ENCODE results near the gene NCR3LG1.

Gene NCR3LG1

GRCh38 chr11:17351510-17352176, at the start of gene NCR3LG1:
Gene NCR3LG1 (plus strand): TSS chr11:17351800. CDS start chr11:17351970, 170 bp downstream.
- DNase-seq (ENCODE audit: low spot score), result peak; percentile 26

DNA sequence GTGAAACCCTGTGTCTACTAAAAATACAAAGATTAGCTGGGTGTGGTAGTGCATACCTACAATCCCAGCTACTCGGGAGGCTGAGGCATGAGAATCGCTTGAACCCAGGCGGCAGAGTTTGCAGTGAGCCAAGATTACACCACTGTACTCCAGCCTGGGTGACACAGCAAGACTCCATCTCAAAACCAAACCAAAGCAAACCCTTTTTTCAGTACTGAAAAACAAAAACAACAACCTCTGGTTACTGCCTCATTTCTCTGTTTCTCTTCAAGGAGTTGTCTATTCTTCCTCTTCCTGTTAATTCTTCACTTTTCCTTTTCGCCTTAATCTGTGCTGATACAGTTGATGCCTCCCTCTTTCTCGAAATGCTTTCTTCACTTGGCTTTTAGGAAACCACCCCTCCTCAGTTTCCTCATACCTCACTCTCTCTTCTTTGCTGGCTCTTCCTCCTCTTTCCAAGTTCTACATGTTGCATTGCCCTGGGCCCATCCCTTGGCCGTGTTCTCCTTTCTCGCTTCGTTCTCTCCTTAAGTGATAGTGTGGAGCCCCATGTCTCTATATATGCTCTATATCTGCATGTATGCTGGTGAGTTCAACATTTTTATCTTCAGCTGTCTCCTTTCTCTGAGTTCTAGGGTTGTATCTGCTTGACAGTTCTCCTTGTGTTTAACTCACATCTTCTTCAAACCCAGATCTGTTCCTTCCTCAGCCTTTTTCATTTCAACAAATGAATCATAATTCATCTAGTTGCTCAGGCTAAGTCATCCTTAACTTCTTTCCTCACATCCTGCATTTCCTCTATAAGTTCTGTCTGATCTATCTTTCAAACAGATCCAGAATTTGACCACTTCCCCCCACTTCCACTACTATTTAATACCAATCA, 38.0 kb upstream of the NCR3LG1 start:
- no peak for DNase-seq (ENCODE audit: low spot score)

GRCh38 chr11:17314232-17314547, 37.4 kb upstream of the NCR3LG1 start:
- no peak for DNase-seq (ENCODE audit: low spot score)

GRCh38 chr11:17314904-17315426, 36.6 kb upstream of the NCR3LG1 start:
- no peak for DNase-seq (ENCODE audit: low spot score)

GRCh38 chr11:17328871-17329494, 22.6 kb upstream of the NCR3LG1 start:
- DNase-seq (ENCODE audit: low spot score), result no peak

- no peak for DNase-seq (ENCODE audit: low spot score)
Measured at GRCh38 chr11:17331669-17332068, 19.9 kb upstream of the NCR3LG1 start.

DNA sequence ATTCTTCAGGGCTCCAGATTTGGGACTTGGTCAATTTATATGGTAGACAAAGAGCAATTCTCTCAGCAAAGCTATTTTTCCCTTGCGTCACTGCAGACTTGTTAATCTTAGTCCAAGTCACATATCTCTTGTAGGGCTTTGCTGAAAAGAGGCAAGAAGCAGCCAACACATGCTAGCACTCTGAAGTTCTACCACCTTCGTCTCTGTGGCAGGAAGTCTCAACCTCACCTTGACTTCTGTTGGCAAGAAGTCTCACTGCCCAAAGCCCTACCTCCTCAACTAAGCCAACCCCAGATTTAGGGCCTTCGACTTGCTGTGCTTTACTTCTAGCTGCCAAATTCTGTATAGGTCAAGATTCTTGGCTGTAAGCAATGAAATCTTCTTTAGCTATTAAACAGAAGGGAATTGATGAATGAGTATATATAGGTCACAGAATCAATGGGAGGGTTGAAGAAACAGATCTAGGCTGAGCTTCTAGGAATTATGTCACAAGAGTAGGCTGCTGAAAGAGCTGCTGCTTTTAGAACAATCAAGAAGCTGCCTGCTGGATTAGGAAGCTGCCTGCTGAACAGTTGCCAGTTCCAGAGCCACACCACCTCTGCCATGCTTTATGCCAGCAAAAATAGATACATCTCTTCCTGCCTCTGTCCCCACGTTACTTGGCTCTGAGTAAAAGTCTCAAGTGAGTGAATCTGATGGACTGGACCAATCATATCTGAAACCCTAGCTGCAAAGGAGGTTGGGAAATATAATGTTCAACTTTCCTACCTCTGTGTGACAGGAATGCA, 17.6 kb upstream of the NCR3LG1 start:
- no peak for DNase-seq (ENCODE audit: low spot score)

GRCh38 chr11:17343257-17343656, 8.3 kb upstream of the NCR3LG1 start:
- no peak for DNase-seq (ENCODE audit: low spot score)

GRCh38 chr11:17343907-17344306, 7.7 kb upstream of the NCR3LG1 start:
- no peak for DNase-seq (ENCODE audit: low spot score)

DNA sequence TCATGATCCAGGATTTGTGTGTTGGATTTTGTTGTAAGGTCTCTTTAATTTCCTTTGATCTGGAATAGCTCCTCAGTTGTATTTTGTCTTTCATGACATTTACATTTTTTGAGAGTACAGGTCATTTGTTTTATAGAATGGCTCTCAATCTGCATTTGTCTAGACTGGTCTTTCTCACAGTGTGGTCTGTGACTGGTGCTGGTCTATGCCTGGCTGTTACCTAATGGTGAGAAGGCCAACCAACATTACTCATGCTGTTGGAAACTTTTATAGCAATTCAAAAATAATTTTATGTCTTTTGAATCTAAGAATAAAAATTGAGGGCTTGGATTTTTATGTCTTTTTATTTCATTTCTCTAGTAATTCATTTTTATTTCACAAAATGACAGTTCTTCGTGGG, 3.9 kb upstream of the NCR3LG1 start:
- no peak for DNase-seq (ENCODE audit: low spot score)

- DNase-seq (ENCODE audit: low spot score), result no peak
Measured at GRCh38 chr11:17350455-17351171, 987 bp upstream of the NCR3LG1 start.

- no peak for DNase-seq (ENCODE audit: low spot score)
Measured at GRCh38 chr11:17351172-17351509, 459 bp upstream of the NCR3LG1 start.

GRCh38 chr11:17352950-17353820, 1.6 kb downstream of the NCR3LG1 start:
- peak; percentile 44 for DNase-seq (ENCODE audit: low spot score)

GRCh38 chr11:17353821-17354600, 2.4 kb downstream of the NCR3LG1 start:
- DNase-seq (ENCODE audit: low spot score), result no peak

GRCh38 chr11:17354601-17354991, 3.0 kb downstream of the NCR3LG1 start:
- peak; percentile 69 for DNase-seq (ENCODE audit: low spot score)

DNA sequence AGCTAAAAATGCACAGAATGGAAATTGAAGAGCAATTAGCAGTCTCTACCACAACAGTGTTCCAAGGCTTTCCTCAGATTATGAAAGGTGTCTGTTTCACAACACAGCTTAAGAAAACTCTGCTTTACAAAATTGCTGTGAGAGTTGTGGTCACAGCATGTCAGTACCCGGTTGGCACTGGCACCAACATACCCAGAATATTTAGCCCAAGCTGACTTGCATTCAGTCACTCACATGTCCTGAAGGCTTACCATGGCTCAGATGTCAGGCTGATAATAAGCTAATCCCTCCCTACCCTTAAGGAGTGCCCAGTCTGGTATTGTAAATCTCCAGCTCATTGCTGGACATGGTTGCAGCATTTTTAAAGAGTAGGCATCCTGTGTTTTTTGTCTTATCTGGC, 14.9 kb downstream of the NCR3LG1 start:
- no peak for DNase-seq (ENCODE audit: low spot score)

- DNase-seq (ENCODE audit: low spot score), result no peak
Measured at GRCh38 chr11:17368551-17368950, 17.0 kb downstream of the NCR3LG1 start.

DNA sequence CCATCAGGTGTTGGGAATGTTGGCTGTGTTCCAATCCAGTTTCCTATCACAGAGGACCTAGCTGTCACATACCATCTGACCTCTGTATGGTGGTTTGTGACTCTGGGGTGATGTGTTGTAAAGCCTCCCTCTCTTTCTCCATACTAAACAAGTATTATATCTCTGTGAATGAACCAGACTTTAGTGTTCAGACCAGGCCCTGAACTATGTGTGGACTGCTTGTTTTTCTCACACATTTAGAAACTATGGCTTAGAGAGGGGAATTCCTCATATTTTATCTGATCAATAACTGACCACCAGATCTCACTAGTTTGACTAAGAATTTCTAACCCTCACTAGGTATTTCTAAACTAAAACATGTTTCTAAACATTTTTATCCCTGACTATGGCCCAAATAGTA, 17.5 kb downstream of the NCR3LG1 start:
- no peak for DNase-seq (ENCODE audit: low spot score)

DNA sequence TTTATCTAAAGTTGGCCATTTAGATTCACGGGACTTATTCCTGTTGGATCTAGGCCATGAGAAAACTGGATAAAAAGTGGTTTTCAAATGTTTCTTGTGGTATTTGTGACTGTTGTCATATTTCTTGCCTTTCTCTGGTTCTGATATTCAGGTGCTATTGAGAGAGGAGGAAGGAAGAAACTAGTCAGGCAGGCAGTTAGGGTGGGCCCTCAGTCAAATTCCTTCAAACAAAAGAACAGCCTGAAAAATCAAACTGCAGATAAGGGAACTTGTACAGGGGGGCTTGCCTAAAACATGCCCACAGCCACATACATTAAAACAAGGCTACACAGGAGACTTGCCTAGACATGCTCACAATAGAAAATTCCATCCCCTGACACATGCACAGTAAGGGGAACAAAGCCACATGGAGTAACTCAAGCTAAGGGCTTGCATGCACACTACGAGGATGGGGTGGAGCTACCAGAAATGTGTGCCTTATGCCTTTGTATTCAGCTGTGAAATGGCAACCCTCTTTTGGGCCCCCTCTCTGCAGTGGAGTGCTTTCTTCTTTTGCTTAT, 18.2 kb downstream of the NCR3LG1 start:
- DNase-seq (ENCODE audit: low spot score), result no peak

Data from hematopoietic multipotent progenitor cell treated with erythropoietin and hydrocortisone succinate and interleukin-3 and kit ligand, for 15 days (in vitro differentiated cells).